CD4-positive, alpha-beta T cell treated with Interleukin-2 at 100 ng/mL for 4 hours (primary cell): ENCODE data around the gene CPLX1.

ENCODE experiments used
- DNase-seq: peaks from one replicate; pipeline ENCODE4 v3.0.0-alpha.2; 2020; ENCODE audit warnings: low spot score

Gene CPLX1

GRCh38 chr4:855880-856224 is 29.9 kb upstream of the CPLX1 start:
- DNase-seq: no peak

DNA sequence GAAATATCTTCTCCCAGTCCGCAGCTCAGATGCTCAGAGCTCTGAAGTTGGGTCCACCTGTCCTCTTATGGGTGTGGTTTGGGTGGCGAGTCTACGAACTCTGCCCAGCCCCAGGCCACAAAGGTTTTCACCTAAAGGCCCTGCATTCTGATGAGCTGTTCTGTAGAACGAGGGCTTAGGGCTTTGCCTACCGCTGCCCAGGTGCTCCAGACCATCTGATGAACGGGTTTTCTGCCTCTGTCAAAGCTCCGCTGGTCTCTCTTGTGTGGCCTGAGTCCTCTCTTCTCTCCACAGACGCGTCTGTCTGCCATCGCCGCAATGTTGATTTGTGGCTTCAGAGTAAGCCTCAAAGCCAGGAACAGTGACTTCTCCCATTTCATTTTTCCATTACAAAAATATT is 28.4 kb upstream of the CPLX1 start:
- DNase-seq: no peak

GRCh38 chr4:853416-853781 is 27.5 kb upstream of the CPLX1 start:
- DNase-seq: no peak

- no peak for DNase-seq
Observed at GRCh38 chr4:851701-852430, 25.9 kb upstream of the CPLX1 start.

DNA sequence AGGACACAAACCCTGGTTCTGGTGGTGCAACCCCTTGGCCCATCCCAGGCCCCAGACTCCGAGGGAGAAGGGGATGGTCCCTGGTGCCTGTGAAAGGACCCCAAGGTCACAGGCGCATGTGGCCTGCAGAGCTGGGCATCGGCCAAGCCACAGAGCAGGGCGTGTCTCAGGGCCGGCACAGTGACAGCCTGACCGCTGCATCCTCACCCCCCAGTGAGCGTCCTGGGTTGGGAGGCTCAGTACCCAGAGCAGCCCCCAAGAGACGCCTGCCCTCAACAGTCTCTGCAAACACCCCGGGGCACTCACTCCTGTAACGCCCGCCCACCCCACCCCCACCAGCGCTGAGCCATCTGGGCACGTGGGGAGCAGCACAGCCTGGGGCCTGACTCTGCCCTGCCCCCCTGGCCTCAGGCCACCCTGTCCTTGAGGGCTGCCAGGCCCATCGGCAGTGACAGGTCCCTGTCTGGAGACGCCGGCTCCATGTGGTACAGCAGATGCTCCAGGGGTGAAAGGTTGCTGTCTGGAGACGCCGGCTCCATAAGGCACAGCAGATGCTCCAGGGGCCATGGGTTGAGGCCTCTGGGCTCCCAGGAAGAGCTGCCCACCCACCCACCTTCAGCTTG is 24.5 kb upstream of the CPLX1 start:
- DNase-seq: no peak

DNA sequence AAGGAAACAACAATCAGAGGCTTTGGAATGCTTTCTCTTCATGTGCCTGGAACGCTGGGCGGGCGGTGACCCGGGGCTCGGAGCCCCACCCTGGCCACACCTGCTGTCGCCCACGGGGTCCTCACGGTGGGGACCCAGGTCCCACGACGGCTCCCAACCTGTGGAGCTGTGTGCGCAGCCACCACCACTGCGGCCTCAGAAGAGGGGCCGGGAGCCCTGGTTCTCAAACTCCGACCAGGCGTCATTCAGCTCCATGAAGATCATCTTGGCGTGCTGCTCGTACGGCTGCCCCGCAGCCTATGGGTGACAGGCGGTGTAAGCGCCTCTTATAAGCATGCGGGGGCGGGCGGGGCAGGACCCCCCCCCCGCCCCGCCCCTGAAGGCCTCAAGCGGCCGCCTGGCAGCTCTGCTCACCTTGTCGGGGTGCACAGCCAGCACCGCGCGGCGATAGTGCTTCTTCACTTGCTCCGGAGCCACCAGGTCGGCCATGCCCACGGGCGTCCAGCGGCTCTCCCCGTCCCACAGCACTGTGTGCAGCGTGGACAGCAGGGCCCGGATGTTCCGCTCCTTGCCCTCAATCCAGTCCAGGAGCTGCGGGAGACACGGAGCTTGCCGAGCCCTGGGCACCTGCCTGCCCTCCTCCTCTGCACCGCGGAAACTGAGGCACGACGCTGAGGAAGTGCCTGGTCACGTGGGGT is 23.7 kb upstream of the CPLX1 start:
- DNase-seq: no peak

DNA sequence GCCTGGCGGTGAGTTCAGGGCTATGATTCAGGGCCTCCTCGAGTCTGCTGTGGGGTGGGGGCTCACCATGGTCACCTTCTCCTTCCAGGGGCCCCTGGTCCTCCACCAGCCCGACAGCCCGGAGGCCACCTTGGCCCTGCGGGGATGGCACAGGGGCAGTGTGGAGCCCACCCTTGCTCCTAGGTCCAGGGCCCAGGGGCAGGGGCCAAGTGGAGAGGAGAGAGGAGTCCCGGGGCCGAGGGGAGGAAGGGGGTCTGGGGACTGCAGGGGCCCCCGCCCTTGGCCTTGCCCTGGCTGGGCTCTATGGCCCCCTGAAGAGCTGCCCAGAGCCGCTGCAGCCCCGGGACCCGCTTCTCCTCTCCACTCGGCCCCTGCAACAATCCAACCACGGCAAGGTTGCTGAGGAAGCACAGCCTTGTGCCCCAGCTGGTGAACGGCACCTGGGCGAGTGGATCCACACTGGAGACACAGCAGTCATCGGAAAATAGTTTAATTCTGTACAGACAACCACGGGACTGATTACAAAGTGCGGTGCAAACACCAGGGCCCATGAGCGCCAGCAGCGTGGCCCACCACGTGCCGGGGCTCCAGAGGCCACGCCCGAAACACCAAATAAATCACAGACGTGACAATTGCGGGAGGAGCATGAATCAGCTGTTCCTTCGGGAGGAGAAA is 23.0 kb upstream of the CPLX1 start:
- DNase-seq: no peak

GRCh38 chr4:848307-848691 is 22.4 kb upstream of the CPLX1 start:
- DNase-seq: no peak

DNA sequence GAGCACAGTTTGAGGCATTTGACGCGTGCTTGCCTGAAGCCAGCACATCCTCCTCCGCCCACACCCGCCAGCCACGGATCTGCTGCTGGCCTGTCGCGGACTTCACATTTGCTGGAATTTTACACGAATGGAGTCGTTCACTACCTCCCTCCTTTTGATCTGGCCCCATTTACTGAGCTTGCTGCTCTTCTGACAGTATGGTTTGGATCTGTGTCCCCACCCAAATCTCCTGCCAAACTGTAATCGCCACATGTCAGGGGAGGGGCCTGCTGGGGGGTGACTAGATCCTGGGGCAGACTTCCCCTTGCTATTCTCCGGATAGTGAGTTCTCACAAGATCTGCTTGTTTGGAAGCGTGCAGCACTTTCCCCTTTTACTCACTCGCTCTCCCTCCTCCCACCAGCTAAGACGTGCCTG is 19.9 kb upstream of the CPLX1 start:
- DNase-seq: no peak

- DNase-seq: no peak
Observed at GRCh38 chr4:845233-845835, 19.4 kb upstream of the CPLX1 start.

- DNase-seq: no peak
Observed at GRCh38 chr4:844752-845232, 18.9 kb upstream of the CPLX1 start.

DNA sequence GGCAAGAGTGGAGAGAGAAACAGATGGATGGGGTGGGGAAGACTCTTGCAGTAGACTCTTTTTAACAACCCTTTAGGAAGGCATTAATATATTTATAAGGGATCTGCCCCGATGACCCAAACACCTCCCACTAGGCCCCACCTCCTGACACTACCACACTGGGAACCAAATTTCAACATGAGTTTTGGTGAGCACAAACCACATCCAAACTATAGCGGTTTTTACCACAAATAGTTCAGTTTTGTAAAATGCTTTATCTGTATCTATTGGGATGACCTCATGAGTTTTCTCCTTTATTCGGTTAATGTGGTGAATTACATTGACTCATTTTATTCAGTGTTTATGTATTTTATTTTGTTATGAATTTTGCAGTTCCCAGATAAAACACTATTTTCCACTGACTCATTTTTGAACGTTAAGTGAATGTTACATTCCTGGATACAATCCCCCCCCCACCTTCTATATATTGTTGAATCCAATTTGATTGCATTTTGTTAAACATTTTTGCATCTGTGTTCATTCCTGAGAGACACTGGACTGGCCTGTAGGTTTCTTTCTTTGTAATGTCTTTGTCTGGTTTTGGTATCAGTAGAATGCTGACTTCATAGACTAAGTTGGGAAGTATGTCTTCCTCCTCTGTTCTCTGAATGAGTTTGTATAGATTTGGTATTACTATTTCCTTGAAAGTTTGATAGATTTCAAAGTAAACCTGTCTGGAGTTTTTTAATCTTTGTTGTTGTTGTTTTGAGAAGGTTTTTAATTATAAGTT is 13.9 kb upstream of the CPLX1 start:
- no peak for DNase-seq

- DNase-seq: no peak
Observed at GRCh38 chr4:837772-838171, 11.8 kb upstream of the CPLX1 start.

DNA sequence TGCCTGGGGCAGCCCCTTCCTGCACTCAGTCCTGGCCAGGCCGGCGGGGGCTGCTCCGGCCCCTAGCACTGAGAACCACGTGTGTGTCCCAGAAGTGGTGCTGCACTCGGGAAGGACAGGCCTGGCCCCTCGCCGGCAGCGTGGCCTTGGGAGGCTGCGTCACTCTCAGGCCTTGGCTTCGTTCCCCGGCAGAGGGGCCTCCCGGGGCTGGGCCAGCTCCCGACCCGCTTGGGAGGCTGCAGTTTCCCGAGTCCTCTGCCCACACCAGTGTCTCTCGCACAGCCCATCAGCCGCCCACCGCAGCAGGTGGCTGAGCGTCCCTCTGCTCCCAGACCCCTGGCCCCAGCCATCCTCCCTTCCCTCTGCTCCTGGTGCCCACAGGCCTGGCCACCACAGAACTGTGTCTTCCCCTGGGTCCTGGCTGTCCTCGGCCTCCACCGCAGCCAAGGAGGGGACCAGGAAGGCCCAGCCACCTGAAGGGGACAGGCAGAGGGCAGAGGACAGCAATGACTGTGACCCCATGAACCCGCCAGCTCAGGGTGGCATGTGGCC is 10.9 kb upstream of the CPLX1 start:
- DNase-seq: no peak

DNA sequence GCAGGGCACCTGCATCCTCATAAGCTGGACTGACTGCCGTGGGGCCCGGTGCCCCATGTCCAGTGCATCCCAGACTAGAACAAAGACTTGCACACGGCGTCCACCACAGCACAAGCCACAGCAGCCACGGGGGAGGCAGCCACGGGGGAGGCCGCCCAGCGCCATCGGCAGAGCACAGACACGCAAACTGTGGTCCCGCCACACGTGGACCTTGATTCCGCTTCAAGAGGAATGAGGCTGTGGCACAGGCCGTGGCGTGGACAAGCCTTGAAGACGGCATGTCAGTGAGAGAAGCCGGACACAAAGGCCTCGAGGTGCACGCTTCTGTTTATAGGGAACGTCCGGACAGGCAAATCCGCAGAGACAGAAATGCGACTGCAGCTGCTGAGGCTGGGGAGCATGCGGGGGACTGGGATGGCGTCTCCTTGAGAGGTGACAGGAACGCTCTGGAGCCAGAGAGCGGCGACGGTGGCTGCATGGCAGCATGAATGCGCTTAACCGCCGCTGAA is 10.1 kb upstream of the CPLX1 start:
- no peak for DNase-seq

- no peak for DNase-seq
Observed at GRCh38 chr4:835148-836002, 9.4 kb upstream of the CPLX1 start.

GRCh38 chr4:834368-835147 is 8.6 kb upstream of the CPLX1 start:
- no peak for DNase-seq

DNA sequence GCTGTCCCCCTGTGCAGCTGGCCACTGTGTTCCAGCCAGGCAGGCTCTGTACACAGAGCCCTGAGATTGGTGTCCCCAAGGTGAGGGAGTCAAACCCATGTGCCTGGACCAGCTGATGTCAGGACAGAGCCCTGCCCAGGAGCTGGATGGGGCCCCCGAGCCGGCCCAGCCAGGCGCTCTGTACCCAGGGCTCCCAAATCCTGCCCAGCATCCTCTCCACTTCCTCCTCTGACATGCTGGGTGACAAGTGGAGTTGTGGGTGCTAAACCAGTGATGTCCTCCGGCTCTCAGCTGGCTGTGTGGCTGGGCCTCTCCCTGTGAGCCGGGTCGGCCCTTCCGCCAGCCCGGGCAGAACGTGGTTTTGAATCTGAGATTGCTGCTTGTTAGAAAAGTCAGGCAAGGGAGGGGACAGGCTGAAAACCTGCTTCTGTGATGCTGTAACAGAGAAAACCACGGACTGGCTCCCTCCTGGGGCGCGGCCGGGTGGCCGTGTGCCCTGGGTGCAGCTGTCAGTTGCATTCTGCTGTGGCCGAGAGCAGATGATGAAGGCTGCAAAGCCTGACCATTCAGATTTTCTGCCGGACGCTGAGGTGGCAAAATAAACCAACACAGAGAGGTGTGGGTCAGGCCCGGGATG is 7.9 kb upstream of the CPLX1 start:
- DNase-seq: no peak

GRCh38 chr4:833156-833555 is 7.2 kb upstream of the CPLX1 start:
- no peak for DNase-seq
